ENCODE measurements around the gene COQ5. TPM values are rescaled to one million over a fixed set of nuclear protein-coding genes. Genes with fewer than 3 reads are reported as not detected.

COQ5 gene
- total RNA-seq, 1 experiment from 2014 or later: 41.2 TPM

GRCh38 chr12:120455302-120455701, 73.7 kb downstream of the COQ5 start:
- DNase-seq: no peak
- no peak overlapping the region for H3K4me3 ChIP-seq (ENCODE audit: low read length)
- H3K79me2 ChIP-seq (ENCODE audit: low read length): peaks cover 13% of the 10 kb centered on the region
- no peak overlapping the region for H3K27ac ChIP-seq (ENCODE audit: low read length)
- CTCF ChIA-PET: interaction anchor here (0.7 kb wide), 1 partner anchor 10 kb away, joined by 3 read pairs; no protein-coding TSS in a partner anchor
- peaks cover 4% of the 10 kb centered on the region for H3F3A ChIP-seq (ENCODE audit: low read length, unreplicated experiment)
- TF ChIP-seq EZH2phosphoT487 (IDR thresholded peaks at IDR 0.05; ENCODE audit: borderline replicate concordance, low read length): no peak
- no peak for TF ChIP-seq EZH2 (IDR thresholded peaks at IDR 0.05; ENCODE audit: low read length, unreplicated experiment)
- no peak for TF ChIP-seq CTCF (conservative IDR thresholded peaks at IDR 0.05; ENCODE audit: low read depth, low read length)
- intact Hi-C loops (cut with micrococcal nuclease): no loop called here
- H3K9ac ChIP-seq (ENCODE audit: low read length): no peak overlapping the region
- H3K4me2 ChIP-seq (ENCODE audit: low read length): no peak overlapping the region
- H4K20me1 ChIP-seq (ENCODE audit: low read length): peaks cover 24% of the 10 kb centered on the region
- no peak for ATAC-seq
- no peaks in the 10 kb centered on the region for H3K27me3 ChIP-seq (ENCODE audit: low read length)
- no peaks in the 10 kb centered on the region for H3K9me3 ChIP-seq (ENCODE audit: low read length)
- no peak overlapping the region for H2AFZ ChIP-seq (ENCODE audit: low read length)
- no peaks in the 10 kb centered on the region for H3K9me2 ChIP-seq (replicated peaks; ENCODE audit: low read length)
- no peaks in the 10 kb centered on the region for H3K4me1 ChIP-seq (ENCODE audit: insufficient read depth, low read length)
- no TSS peak for BruUV-seq (replicated peaks)
- peaks cover 60% of the 10 kb centered on the region for H3K36me3 ChIP-seq (ENCODE audit: low read depth, low read length)
- POLR2A ChIA-PET (ENCODE audit: unreplicated experiment): no interaction called here

GRCh38 chr12:120453977-120454376, 75.0 kb downstream of the COQ5 start:
- TF ChIP-seq CTCF (conservative IDR thresholded peaks at IDR 0.05; ENCODE audit: low read depth, low read length) (peak; percentile 90), EZH2phosphoT487 (IDR thresholded peaks at IDR 0.05; ENCODE audit: borderline replicate concordance, low read length) (no peak)
- DNase-seq: peak; percentile 65
- Histone ChIP-seq H3K9me3 (ENCODE audit: low read length) (no peaks in the 10 kb centered on the region), H3F3A (ENCODE audit: low read length, unreplicated experiment) (peaks cover 4% of the 10 kb centered on the region), H4K20me1 (ENCODE audit: low read length) (peaks cover 19% of the 10 kb centered on the region), H2AFZ (ENCODE audit: low read length) (no peak overlapping the region), H3K27ac (ENCODE audit: low read length) (no peak overlapping the region), H3K36me3 (ENCODE audit: low read depth, low read length) (peaks cover 55% of the 10 kb centered on the region), H3K9me2 (replicated peaks; ENCODE audit: low read length) (no peaks in the 10 kb centered on the region), H3K79me2 (ENCODE audit: low read length) (peaks cover 25% of the 10 kb centered on the region), H3K4me2 (ENCODE audit: low read length) (no peak overlapping the region), H3K4me1 (ENCODE audit: insufficient read depth, low read length) (no peaks in the 10 kb centered on the region), H3K27me3 (ENCODE audit: low read length) (no peaks in the 10 kb centered on the region), H3K4me3 (ENCODE audit: low read length) (no peak overlapping the region), H3K9ac (ENCODE audit: low read length) (no peak overlapping the region)
- peak; percentile 74 for ATAC-seq
- POLR2A ChIA-PET (ENCODE audit: unreplicated experiment): no interaction called here
- no TSS peak for BruUV-seq (replicated peaks)
- intact Hi-C loops (cut with micrococcal nuclease): no loop called here
- CTCF ChIA-PET: no interaction called here

Other genes with a start within 250 kb of the COQ5 start
- gene RNU4-2, start 237.3 kb downstream of the COQ5 start, total RNA-seq (2014; rRNA removed): under 0.01 TPM in 2 replicates
- gene RNU4-1, start 235.9 kb downstream of the COQ5 start, total RNA-seq (2014; rRNA removed): under 0.01 TPM in 2 replicates
- gene SIRT4, start 226.8 kb downstream of the COQ5 start, total RNA-seq (2014; rRNA removed): 0.98 and 1.9 TPM in 2 replicates
- not detected in 2 replicates for gene PLA2G1B, start 201.4 kb downstream of the COQ5 start, total RNA-seq (2014; rRNA removed)
- gene MSI1, start 160.0 kb downstream of the COQ5 start, total RNA-seq (2014; rRNA removed): 0.12 TPM in 1 of 2 replicates, not detected in the other
- gene COX6A1, start 91.0 kb downstream of the COQ5 start, total RNA-seq (2014; rRNA removed): 1,664 and 2,042 TPM in 2 replicates
- 24.0 and 34.5 TPM in 2 replicates for gene TRIAP1, start 82.8 kb downstream of the COQ5 start, total RNA-seq (2014; rRNA removed)
- gene GATC, start 82.7 kb downstream of the COQ5 start, total RNA-seq (2014; rRNA removed): 33.8 and 43.2 TPM in 2 replicates
- gene SRSF9, start 59.4 kb downstream of the COQ5 start, total RNA-seq (2014; rRNA removed): 319 and 382 TPM in 2 replicates
- gene DYNLL1, start 33.0 kb downstream of the COQ5 start, total RNA-seq (2014; rRNA removed): 283 and 396 TPM in 2 replicates
- gene RNF10, start 5.2 kb upstream of the COQ5 start, total RNA-seq (2014; rRNA removed): 79.7 and 161 TPM in 2 replicates
- gene POP5, start 52.2 kb upstream of the COQ5 start, total RNA-seq (2014; rRNA removed): 83.8 and 89.8 TPM in 2 replicates
- gene CABP1, start 111.5 kb upstream of the COQ5 start, total RNA-seq (2014; rRNA removed): not detected in 2 replicates
- 158 and 166 TPM in 2 replicates for gene MLEC, start 158.0 kb upstream of the COQ5 start, total RNA-seq (2014; rRNA removed)
- 15.9 and 23.8 TPM in 2 replicates for gene UNC119B, start 181.3 kb upstream of the COQ5 start, total RNA-seq (2014; rRNA removed)
- 14.5 and 19.6 TPM in 2 replicates for gene ACADS, start 196.7 kb upstream of the COQ5 start, total RNA-seq (2014; rRNA removed)

All from PC-3 (cell line).